GM19463 (cell line): ENCODE measurements around the gene STING1.
"Not testable (repeated sequence)": the region's sequence is repeated elsewhere in the genome, so short reads cannot be mapped to it uniquely, and the experiment has no call there.

ENCODE experiments used
- ATAC-seq: cut with Tn5 transposase; IDR thresholded peaks from one replicate; pipeline ENCODE4 v1.9.1; 2021; ENCODE audit warnings: mild to moderate bottlenecking, moderate library complexity; ENCODE audit not compliant: unreplicated experiment

The STING1 gene

DNA sequence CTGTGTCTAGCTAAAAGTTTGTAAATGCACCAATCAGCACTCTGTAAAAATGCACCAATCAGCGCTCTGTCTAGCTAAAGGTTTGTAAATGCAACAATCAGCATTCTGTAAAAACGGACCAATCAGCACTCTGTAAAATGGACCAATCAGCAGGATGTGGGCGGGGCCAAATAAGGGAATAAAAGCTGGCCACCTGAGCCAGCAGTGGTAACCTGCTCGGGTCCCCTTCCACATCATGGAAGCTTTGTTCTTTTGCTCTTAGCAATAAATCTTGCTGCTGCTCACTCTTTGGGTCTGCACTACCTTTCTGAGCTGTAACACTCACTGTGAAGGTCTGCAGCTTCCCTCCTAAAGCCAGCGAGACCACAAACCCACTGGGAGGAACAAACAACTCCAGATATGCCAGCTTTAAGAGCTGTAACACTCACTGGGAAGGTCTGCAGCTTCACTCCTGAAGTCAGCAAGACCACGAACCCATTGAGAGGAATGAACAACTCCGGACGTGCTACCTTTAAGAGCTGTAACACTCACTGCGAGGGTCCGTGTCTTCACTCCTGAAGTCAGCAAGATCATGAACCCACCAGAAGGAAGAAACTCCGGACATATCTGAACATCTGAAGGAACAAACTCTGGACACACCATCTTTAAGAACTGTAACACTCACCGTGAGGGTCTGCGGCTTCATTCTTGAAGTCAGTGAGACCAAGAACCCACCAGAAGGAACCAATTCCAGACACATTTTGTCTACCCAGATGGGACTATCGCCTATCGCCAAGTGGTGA is 20.7 kb upstream of the STING1 start:
- not testable (repeated sequence) for ATAC-seq

DNA sequence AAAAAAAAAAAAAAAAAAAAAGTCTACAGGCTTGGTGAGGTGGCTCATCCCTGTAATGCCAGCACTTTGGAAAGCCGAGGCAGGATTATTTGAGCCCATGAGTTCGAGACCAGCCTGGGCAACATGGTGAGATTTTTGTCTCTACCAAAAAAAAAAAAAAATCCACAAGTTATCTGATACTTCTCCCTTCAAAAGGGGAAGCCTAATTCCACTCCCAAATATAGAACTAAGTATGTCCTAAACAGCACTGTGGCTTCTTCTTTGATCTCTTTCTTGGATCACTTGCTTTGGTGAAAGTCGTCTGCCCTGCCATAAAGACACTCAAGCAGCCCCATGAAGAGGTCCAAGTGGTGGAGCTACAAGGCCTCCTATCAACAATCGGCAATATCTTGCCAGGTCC is 18.8 kb upstream of the STING1 start:
- ATAC-seq: no peak

DNA sequence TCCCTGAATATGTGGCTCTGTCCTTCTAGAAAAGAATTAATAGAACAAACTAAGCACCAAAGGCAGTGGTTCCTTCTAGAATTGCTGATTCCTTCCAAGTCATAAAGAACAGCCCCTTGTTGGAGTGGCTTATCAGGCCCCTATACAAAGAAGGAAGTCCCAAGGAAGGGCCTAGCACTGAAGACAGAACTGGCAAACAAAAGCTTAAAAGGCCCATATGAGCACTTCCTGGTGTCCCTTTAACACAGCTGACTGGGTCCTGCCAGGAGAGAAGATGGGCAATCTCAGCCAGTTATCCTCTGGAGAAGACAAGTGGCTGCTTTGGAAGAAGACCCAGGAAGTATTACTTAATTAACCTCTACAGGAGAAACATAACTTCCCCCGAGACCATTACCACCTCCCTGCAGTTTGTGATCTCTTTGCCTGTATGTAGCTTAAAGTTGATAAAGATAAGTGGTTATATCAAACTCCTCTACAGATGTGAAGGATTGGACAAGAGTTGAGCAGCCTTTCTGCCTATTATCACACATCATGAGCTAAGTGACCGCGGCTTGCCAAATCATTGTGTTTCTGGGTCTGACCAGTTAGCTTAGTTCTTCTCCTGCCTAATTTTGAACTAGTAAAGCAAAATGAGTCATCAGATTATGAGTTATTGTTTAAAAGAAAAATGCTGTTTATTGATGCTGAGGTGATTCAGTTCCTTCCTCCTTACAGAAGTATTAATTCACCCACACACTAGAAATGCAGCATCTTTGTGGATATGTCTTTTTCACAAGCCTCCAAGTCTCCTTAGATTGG is 13.3 kb upstream of the STING1 start:
- no peak for ATAC-seq

DNA sequence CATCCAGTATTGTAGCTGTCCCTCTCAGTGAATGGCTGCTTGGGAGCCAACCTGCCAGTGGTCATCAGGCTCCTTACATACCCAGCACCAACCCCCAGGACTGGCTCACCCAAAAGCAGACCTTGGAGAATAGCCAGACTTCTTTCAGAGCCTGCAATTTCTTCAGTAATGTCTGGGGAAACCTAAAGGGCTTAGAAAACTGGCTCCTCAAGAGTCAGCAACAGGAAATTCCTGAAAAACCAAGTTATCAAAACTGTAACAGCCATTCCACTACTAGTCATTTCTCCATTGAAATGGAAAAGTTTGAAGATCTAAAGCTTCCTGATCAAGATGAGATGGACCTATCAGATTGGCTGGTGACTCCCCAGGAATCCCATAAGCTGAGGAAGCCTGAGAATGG is 12.3 kb upstream of the STING1 start:
- no peak for ATAC-seq

DNA sequence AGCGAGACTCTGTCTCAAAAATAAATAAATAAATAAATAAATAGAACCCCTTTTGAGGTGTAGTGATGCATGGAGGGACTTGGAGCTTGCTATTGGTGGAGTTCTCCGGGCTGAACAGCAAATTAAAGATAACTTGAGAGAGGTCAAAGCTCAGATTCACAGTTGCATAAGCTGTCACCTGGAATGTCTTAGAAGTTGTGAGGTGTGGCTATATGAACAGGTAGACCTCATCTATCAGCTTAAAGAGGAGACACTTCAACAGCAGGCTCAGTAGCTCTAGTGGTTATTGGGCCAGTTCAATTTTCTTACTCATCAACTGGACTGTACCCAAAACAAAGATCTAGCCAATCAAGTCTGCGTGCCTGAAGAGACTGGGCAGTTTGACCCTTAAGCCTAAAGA is 11.7 kb upstream of the STING1 start:
- ATAC-seq: no peak

DNA sequence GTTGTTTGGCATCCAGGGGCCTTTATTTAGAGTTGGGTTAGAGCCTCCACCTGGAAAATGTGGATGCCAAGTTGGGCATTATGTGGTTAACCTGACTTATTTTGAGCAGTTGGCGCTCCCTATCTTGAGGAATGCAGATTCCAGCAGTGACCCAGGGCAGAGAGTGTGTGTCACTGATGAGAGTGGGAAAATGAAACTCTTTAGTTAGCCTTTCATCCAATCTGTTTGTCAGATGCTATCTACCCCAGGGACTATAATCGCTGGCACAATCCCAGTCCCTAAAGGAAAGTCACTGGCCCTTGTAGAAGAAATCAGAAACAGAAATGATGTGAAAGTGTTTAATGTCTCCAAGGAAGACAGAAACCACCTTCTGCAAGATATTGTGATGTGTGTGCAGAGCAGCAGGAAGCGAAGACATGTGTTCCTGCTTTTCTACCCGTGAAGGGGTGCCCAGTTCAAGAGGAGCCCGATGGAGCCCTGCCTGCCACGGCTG is 10.2 kb upstream of the STING1 start:
- no peak for ATAC-seq

DNA sequence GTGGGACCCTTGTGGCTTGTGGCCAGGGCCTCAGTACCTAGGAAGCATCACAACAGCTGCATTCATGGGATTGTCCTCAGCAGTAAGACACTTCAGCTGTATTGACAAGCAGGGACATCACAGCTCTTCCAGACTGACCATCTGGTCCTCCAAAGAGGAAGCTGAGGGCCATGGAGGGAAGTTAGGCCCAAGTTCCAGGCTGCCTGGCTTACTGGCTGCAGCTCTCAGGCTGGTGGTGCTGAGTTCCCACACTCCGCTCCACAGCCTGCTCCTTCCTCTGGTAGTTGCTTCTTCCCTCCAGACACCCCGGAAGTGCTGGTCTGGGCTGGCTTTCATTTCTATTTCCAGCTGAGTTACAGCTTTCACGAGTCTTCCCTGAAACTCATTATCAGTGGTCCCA is 5.7 kb upstream of the STING1 start:
- ATAC-seq: no peak

DNA sequence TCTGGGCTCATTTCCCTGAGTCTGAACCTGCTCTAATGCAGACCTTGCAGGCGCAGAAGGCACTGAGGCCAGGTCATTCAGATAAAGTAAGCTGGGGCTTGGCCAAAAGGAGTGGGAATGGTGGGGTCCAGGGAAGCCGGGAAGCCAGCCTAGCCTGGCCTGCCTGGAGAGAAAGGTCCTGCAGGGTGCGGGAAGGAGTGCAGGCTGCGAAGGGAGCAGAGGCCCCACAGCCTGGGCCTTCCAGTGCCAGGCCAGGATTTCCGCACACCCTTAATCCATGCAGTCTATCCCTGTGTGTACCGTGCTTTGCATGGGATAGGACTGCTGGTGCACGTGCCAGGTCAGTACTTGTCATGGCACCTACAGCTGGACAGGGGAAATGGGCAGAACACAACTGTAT is 3.6 kb upstream of the STING1 start:
- ATAC-seq: no peak

DNA sequence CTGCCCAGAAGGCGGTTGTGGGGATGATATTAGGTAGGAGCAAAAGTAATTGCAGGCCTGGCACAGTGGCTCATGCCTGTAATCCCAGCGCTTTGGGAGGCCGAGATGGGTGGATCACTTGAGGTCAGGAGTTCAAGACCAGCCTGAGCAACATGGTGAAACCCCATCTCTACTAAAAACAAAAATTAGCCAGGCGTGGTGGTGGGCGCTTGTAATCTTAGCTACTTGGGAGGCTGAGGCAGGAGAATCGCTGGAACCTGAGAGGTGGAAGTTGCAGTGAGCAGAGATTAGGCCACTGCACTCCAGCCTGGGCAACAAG is 291 bp upstream of the STING1 start:
- not testable (repeated sequence) for ATAC-seq

DNA sequence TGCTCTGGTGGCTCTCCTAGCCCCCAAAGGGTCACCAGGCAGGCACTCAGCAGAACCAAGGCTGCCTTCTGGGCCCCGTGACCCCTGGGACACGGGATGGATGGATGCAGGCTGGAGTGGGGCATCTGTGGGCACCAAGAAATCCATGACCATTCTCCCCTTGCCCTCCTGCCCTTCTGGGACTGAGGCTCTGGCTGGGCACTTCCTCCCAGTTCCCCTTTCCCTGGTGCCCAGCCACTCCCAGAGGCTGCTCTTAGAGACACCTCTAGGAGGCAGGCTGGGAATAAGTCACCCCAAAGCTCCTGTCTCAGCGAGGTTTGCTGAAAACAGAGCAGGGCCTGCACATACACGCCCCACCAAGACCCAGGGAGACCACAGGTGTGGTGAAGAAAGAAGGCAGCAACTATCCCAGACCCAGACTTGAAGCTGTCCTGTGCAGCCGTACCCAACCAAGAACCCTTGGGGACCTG is 943 bp downstream of the STING1 start:
- ATAC-seq: no peak

DNA sequence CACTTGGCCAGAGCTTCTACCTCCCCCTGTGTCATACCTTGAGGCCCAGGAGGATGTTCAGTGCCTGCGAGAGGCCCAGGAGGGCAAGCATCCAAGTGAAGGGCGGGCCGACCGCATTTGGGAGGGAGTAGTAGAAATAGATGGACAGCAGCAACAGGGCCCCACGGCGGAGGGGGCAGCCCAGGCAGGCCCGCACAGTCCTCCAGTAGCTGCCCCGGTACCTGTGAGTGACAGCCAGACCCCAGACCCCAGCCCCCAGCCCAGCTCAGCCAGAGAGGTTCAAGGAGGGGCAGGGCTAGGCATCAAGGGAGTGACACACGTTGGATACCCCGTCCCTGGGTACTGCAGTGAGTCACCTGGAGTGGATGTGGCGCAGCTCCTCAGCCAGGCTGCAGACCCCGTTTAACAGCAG is 1.4 kb downstream of the STING1 start:
- no peak for ATAC-seq

DNA sequence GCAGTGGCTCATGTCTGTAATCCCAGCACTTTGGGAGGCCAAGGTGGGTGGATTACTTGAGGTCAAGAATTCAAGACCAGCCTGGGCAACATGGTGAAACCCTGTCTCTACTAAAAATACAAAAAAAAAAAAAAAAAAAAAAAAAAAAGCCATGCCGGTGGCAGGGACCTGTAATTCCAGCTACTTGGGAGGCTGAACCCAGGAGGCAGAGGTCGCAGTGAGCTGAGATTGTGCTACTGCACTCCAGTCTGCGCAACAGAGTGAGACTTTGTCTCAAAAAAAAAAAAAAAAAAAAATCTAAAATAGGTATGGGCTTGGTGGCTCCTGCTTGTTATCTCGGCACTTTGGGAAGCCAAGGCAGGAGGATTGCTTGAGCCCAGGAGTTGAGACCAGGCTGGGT is 2.8 kb downstream of the STING1 start:
- not testable (repeated sequence) for ATAC-seq

DNA sequence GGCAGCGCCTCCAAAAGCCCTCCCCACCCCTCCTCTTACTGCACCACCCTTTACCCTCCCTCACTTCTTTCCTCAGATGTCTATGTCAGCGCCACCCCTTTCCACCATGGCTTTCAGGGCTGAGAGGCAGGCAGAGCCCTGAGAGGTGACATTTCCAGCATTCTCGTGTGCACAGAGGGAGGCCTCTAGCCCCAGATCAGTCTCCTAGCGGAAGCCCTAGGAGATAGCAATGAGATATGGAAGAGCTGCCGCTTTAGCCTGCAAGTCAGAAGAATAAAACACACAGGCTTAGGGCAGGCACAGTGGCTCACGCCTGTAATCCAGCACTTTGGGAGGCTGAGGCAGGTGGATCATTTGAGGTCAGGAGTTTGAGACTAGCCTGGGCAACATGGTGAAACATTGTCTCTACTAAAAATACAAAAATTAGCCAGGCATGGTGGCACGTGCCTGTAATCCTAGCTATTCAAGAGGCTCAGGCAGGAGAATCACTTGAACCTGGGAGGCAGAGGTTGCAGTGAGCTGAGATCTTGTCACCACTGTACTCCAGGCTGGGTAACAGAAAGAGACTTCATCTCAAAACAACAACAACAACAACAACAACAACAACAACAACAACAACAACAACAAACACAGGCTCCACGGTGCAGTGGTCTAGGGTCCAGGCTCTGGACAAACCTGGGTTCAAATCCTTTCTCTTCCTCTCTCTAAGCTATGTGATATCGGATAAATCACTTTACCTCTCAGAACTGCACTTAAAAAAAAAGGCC is 3.7 kb downstream of the STING1 start:
- not testable (repeated sequence) for ATAC-seq

DNA sequence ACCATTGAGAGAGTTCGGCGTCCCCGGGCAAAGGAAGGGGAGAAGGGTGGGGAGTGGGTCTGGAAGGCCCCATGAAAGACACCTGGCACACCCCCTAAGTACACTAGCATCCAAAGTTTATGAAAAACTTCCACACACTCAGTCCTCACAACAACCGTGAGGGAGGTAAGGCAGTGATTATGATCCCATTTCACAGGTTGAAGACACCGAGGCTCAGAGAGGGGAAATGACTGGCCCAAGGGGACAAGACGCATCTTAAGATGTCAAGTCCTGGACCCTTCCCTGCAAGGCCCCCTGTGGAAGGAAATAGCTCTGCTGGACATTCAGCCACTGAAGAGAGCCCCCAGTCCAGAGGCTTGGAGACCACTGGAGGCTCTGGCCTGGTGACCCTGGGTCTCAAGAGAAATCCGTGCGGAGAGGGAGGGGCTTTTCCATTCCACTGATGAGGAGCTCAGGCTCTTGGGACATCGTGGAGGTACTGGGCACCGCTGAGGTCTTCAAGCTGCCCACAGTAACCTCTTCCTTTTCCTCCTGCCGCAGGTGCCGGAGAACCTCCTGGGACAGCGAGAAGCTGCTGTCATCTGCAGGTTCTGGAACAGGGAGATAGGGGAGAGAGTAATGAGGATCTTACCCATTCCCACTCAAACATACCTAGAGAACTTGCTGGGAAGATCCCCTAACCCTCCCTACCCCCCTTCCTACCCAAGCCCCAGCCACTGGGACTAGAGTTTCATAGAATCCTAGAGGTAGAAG is 6.5 kb downstream of the STING1 start:
- no peak for ATAC-seq

DNA sequence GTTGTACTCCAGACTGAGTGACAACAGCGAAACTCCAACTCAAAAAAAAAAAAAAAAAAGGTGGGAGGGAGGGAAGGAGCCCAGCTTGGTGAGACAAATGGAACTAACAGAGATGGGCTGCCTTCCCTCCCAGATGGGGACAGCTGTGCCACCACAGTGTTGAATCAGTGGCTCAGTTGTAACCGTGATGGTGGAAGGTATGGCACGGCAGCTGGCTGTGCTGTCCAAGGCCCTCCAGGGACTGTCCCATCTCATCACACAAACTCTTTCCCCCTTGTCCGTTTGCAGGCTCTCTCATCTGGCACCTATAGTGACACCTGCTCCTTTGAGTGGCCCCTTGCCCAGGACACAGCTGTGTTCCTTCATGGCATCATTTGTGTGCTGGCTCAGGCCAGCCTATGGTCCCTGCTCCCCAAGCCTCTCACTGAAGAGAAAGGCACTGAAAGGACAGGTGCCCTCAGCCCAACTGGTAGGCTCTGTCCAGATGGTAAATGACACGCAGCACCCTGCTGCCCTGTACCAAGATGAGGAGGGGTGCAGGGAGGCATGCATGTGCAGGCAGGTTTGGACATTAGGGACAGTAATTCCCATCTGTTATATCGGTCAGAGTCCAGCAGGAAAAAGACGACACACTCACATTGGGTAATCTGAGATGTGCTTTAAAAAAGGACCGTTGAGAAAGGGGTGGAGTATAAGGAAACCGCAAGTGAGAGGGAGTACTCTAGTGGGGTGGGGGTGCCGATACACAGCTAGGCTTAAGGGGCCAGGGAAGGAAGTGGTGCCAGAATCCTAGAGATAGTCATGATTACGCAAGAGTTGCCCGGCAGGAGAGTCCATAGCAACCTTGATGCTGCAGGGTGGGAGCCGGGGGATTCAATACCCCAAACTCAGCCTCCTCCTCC is 7.4 kb downstream of the STING1 start:
- no peak for ATAC-seq

DNA sequence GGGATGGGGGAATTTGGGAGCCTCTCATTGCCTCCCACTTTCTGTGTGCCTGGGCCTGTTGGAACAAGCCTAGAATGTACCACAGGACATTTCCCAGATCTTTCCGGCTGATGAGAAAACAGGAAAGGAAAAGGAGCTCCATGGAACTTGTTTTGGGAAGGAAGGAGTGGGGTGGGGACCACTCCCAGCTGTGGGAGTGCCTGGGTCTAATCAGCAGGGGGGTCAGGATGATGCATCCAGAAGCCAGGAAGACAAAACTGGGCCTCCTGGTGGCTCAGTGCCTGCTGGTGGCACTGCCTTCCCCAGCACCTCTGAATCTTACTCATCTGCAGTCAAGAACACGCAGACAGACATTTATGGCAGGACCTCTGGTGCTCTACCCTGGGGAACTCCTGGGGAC is 9.0 kb downstream of the STING1 start:
- no peak for ATAC-seq

DNA sequence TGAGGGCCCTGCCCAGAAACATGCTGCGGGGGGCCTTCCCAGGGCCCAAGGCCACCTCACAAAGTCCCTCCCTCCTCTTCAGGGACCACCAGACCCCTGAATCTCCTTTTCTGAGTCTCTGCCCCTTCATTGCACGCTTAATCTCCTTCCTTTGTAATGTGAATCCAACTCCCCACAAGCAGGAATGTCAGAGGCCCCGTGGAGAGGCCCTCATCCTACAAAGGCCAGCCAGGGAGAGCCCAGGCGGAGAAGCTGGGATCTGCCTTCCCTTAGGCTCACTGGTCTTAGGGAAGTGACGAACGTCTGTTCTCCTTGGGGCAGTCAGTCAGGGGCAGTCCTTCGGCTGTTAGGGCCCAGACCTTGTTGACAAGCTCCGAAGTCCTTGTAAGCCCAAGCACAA is 9.5 kb downstream of the STING1 start:
- ATAC-seq: no peak

DNA sequence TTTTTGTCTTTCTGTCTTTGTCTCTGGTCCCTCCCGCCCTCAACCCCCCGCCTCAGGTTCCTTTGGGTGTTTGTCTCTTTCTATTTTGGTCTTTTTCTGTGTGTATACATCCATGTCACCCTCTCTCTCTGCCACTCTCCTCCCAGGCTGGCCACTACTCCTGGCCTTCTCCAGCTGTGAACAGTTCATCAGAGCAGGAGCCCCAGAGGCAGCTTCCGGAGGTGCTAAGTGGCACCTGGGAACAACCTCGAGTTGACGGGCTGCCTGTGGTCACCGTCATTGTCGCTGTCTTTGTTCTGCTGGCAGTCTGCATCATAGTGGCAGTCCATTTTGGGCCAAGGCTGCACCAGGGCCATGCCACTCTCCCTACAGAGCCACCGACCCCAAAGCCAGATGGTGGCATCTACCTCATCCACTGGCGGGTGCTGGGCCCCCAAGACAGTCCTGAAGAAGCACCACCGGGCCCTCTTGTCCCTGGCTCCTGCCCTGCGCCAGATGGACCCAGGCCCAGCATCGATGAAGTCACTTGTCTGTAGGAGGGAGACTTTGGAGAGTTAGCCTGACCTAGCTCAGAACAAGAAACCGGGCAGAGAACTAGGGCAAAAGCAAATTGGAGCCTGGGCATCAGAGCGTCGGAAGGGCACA is 10.1 kb downstream of the STING1 start:
- no peak for ATAC-seq

DNA sequence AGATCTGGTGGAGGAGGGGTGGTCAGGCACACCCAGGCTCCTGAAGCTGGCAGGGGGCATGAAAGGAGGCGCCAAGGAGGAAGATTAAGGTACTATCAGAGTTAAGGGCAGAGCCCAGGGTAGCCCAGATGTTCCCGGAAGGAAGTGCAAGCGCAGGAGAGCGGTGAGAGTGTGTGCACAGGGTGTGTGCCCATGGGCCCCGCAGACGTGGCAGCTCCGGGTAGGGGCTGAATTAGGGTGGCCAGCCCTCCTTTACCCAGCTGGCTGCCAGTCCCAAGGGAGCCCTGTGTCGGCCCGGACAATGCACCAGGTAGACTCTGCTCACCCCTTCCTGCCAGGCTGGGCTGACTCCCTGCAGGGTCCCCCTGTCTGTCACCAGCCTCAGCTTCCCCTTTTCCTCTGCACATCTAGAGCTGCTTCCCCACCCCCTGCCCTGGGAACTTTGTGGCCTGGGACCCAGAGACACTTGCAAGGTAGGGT is 11.7 kb downstream of the STING1 start, which contains the start of gene SMIM33:
TSS of gene SMIM33 (plus strand) at position 184 of the 480 bp plus-strand sequence. CDS start at position 302, 118 bp downstream.
- no peak for ATAC-seq
